PFSK-1 (cell line): Measurements from ENCODE around the gene ARNT2.

Experiments used
- FOXP2 ChIP-seq: optimal IDR thresholded peaks from 2 replicates; pipeline ENCODE3; 2011; ENCODE audit warnings: borderline replicate concordance, control low read depth, inconsistent platforms; ENCODE audit not compliant: insufficient read depth; ENCODE audit errors: extremely low read length, extremely low read depth
- POLR2AphosphoS5 ChIP-seq: IDR thresholded peaks from 2 replicates; pipeline ENCODE4 v1.6.1; 2012; ENCODE audit warnings: low read depth, mild to moderate bottlenecking, control low read depth, low read length, moderate library complexity
- REST ChIP-seq, 2 experiments: IDR thresholded peaks; 2 replicates each; pipeline versions ENCODE4 v1.6.1 to v1.8.0; 2011 to 2012; ENCODE audit warnings: low read depth in 2 of 2, low read length in 2 of 2, control low read depth in 1 of 2, inconsistent platforms in 1 of 2, mild to moderate bottlenecking in 1 of 2, moderate library complexity in 1 of 2; ENCODE audit not compliant: insufficient read depth in 1 of 2
- SIN3A ChIP-seq: IDR thresholded peaks from 2 replicates; pipeline ENCODE4 v1.6.1; 2012; ENCODE audit warnings: mild to moderate bottlenecking, low read length, moderate library complexity, borderline replicate concordance; ENCODE audit not compliant: insufficient read depth
- TAF1 ChIP-seq: IDR thresholded peaks from 2 replicates; pipeline ENCODE4 v1.6.1; 2012; ENCODE audit warnings: low read length, control low read depth, borderline replicate concordance; ENCODE audit not compliant: insufficient read depth

DNA sequence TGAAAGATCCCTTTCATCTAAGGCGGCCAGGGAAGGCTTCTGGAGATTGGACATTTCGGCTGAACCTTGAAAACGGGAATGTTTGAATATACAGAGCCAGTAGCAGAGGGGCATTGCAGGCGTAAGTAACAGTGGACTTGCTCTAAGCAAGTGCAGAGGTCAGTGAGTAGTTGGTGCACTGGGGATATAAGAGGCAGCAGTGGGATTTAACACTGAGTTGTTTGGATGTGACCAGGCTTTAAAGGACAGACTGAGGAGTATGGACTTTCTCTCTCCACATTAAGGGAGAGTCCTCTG lies 1.3 kb downstream of the ARNT2 start:
- no peak for TF ChIP-seq TAF1
- TF ChIP-seq POLR2AphosphoS5: no peak
- TF ChIP-seq REST (IDR thresholded peaks at IDR 0.05; ENCODE audit: insufficient read depth in 1 of 2, low read depth in 2 of 2, low read length in 2 of 2): no peak
- no peak for TF ChIP-seq SIN3A
- TF ChIP-seq FOXP2: no peak
